ENCODE data around the gene FPGS. TPM values are rescaled to one million over a fixed set of nuclear protein-coding genes. Genes with fewer than 3 reads are reported as not detected.
A peak's percentile ranks its signal among the peaks of the same experiment; 100 is the strongest.

FPGS gene
- total and polyA plus RNA-seq, 2 donors (not counting 1 experiment from before 2014, with no cell fraction given), result 103 to 136 TPM

DNA sequence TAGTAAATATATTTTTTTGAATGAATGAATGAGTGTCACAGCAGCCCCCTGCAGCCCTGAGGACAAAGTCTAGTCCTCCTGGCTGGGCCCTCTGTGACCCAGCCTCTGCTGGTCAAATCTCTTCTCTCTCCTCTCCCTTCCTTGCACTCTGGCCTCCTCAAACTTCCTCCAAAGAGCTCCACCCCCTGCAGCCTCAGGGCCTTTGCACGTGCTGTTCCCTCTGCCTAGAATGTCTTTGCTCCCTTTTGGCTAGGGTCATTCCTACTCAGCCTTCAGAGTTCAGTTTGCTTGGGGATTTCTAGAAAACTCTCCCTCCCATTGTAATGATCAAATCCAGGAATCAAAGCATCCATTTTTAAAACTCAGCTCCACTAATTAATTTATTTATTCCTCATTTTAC is 37.3 kb upstream of the FPGS start:
- Mint-ChIP-seq H3K27me3 (no peaks in the 10 kb centered on the region), H3K4me1 (peaks cover 73% of the 10 kb centered on the region), H3K27ac (peak overlapping the region; percentile 66), H3K9me3 (ENCODE audit: insufficient read depth) (no peaks in the 10 kb centered on the region), H3K4me3 (no peak overlapping the region)
- Histone ChIP-seq H3K4me2 (replicated peaks; ENCODE audit: low read depth, low read length, poor library complexity, severe bottlenecking) (no peak overlapping the region), H3K27me3 (replicated peaks in 1 of 4; ENCODE audit: control extremely low read depth in 1 of 4, control insufficient read depth in 3 of 4, insufficient read depth in 4 of 4, low read length in 3 of 4) (no peaks in the 10 kb centered on the region), H3K9me3 (ENCODE audit: control extremely low read depth in 1 of 3, control insufficient read depth in 2 of 3, insufficient read depth in 1 of 3, low read length in 2 of 3) (no peaks in the 10 kb centered on the region), H3K4me3 (ENCODE audit: control extremely low read depth in 1 of 5, extremely low read depth in 1 of 5, insufficient read depth in 1 of 5, low read depth in 2 of 5, low read length in 4 of 5) (no peak overlapping the region), H2AFZ (ENCODE audit: insufficient read depth, low read depth, low read length, poor library complexity, severe bottlenecking) (no peak overlapping the region), H3K27ac (ENCODE audit: low read length in 2 of 2) (no peak overlapping the region), H4K20me1 (ENCODE audit: control insufficient read depth, insufficient read depth, low read length, poor library complexity, severe bottlenecking) (peaks cover 100% of the 10 kb centered on the region), H3K4me1 (ENCODE audit: control insufficient read depth in 2 of 2, insufficient read depth in 2 of 2, low read length in 2 of 2) (peaks cover 35 to 58% of the 10 kb centered on the region in 2 donors), H3K36me3 (replicated peaks in 1 of 2; ENCODE audit: control extremely low read depth in 1 of 2, control insufficient read depth in 1 of 2, extremely low read depth in 1 of 2, insufficient read depth in 2 of 2, low read length in 1 of 2) (peaks cover 0 to 89% of the 10 kb centered on the region in 2 experiments), H3K79me2 (ENCODE audit: control insufficient read depth, insufficient read depth, low read length) (peaks cover 100% of the 10 kb centered on the region), H3K9ac (ENCODE audit: low read length) (no peak overlapping the region)
- ATAC-seq (ENCODE audit: low read depth) (no peak), DNase-seq (no peak)
- no peak for TF ChIP-seq EZH2 (IDR thresholded peaks at IDR 0.05; ENCODE audit: borderline replicate concordance, insufficient read depth, low read depth, low read length, poor library complexity, severe bottlenecking)
- TF ChIP-seq, protein P1, sequence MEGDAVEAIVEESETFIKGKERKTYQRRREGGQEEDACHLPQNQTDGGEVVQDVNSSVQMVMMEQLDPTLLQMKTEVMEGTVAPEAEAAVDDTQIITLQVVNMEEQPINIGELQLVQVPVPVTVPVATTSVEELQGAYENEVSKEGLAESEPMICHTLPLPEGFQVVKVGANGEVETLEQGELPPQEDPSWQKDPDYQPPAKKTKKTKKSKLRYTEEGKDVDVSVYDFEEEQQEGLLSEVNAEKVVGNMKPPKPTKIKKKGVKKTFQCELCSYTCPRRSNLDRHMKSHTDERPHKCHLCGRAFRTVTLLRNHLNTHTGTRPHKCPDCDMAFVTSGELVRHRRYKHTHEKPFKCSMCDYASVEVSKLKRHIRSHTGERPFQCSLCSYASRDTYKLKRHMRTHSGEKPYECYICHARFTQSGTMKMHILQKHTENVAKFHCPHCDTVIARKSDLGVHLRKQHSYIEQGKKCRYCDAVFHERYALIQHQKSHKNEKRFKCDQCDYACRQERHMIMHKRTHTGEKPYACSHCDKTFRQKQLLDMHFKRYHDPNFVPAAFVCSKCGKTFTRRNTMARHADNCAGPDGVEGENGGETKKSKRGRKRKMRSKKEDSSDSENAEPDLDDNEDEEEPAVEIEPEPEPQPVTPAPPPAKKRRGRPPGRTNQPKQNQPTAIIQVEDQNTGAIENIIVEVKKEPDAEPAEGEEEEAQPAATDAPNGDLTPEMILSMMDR (IDR thresholded peaks at IDR 0.05), result no peak
- intact Hi-C loops (cut with micrococcal nuclease), result no loop called here
- WGBS (ENCODE audit: insufficient coverage), result 91% methylated on average over 1 of the region's 1 CpG
- CTCF ChIA-PET, result interaction anchor here (0.5 to 3.6 kb wide), 7 partner anchors 13 to 190 kb away, joined by 3 to 25 read pairs (median 4); partner anchors contain the start of genes CDK9, SH2D3C and TOR2A
- POLR2A ChIA-PET, result no interaction called here

DNA sequence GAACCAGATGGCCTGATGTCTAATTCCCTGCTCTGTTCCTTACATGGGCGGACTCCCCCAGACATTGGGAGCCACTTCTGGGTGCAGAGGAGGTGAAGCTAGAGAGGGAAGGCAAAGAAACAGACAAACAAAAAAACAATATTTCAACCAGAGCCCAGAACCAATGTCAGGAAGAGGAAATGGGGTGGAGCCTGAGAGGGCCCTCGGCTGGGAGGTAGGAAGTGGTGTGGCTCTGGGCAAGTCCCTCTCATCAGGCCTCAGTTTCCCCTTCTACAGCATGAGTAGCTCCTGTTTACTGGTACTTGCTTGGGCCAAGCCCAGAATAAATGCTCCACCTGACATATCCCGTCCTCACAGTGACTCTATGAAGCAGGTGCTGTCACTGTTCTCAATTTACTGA is 35.3 kb upstream of the FPGS start:
- H3K27ac ChIP-seq (ENCODE audit: low read length in 2 of 2), result peak overlapping the region in 1 of 2 donors; percentile 94
- no peak overlapping the region for H2AFZ ChIP-seq (ENCODE audit: insufficient read depth, low read depth, low read length, poor library complexity, severe bottlenecking)
- H3K9me3 ChIP-seq (ENCODE audit: control extremely low read depth in 1 of 3, control insufficient read depth in 2 of 3, insufficient read depth in 1 of 3, low read length in 2 of 3), result no peaks in the 10 kb centered on the region
- H3K4me3 Mint-ChIP-seq, result peak overlapping the region; percentile 45
- no peak overlapping the region for H3K9ac ChIP-seq (ENCODE audit: low read length)
- 100% methylated on average over 1 of the region's 3 CpGs for WGBS (ENCODE audit: insufficient coverage)
- H3K27me3 ChIP-seq (replicated peaks in 1 of 4; ENCODE audit: control extremely low read depth in 1 of 4, control insufficient read depth in 3 of 4, insufficient read depth in 4 of 4, low read length in 3 of 4), result no peaks in the 10 kb centered on the region
- H3K4me3 ChIP-seq (ENCODE audit: control extremely low read depth in 1 of 5, extremely low read depth in 1 of 5, insufficient read depth in 1 of 5, low read depth in 2 of 5, low read length in 4 of 5), result no peak overlapping the region
- intact Hi-C loops (cut with micrococcal nuclease), result no loop called here
- no peak for TF ChIP-seq EZH2 (IDR thresholded peaks at IDR 0.05; ENCODE audit: borderline replicate concordance, insufficient read depth, low read depth, low read length, poor library complexity, severe bottlenecking)
- TF ChIP-seq, protein P1 (IDR thresholded peaks at IDR 0.05), result no peak
- no peaks in the 10 kb centered on the region for H3K27me3 Mint-ChIP-seq
- ATAC-seq (ENCODE audit: low read depth) (no peak), DNase-seq (no peak)
- POLR2A ChIA-PET, result interaction anchor here (0.5 to 0.6 kb wide), 3 partner anchors 302 to 481 kb away, joined by 3 read pairs; no protein-coding TSS in a partner anchor
- H3K4me1 ChIP-seq (ENCODE audit: control insufficient read depth in 2 of 2, insufficient read depth in 2 of 2, low read length in 2 of 2), result peaks cover 44 to 68% of the 10 kb centered on the region in 2 donors
- peak overlapping the region; percentile 82 for H3K27ac Mint-ChIP-seq
- H3K4me1 Mint-ChIP-seq, result peaks cover 84% of the 10 kb centered on the region
- H3K4me2 ChIP-seq (replicated peaks; ENCODE audit: low read depth, low read length, poor library complexity, severe bottlenecking), result peak overlapping the region; percentile 52
- H4K20me1 ChIP-seq (ENCODE audit: control insufficient read depth, insufficient read depth, low read length, poor library complexity, severe bottlenecking), result peaks cover 98% of the 10 kb centered on the region
- H3K79me2 ChIP-seq (ENCODE audit: control insufficient read depth, insufficient read depth, low read length), result peaks cover 94% of the 10 kb centered on the region
- H3K9me3 Mint-ChIP-seq (ENCODE audit: insufficient read depth), result no peaks in the 10 kb centered on the region
- H3K36me3 ChIP-seq (replicated peaks in 1 of 2; ENCODE audit: control extremely low read depth in 1 of 2, control insufficient read depth in 1 of 2, extremely low read depth in 1 of 2, insufficient read depth in 2 of 2, low read length in 1 of 2), result peaks cover 0 to 82% of the 10 kb centered on the region in 2 experiments
- CTCF ChIA-PET, result interaction anchor here (0.9 to 2.9 kb wide), 4 partner anchors 24 to 153 kb away, joined by 4 to 18 read pairs (median 4); partner anchors contain the start of gene TOR2A

Measured in B cell (primary cell).